Activated naive CD4-positive, alpha-beta T cell treated with anti-CD3 and anti-CD28 coated beads, Interleukin-2, amount 50 U/mL, for 72 hours (primary cell): Measurements from ENCODE around the gene FAM187B. TPM values are rescaled to one million over a fixed set of nuclear protein-coding genes. Genes with fewer than 3 reads are reported as not detected.

Experiments
- ATAC-seq, 2 donors: fragments of 150-1000 bp; cut with Tn5 transposase; 2 replicates each; pipeline ENCODE4 v1.10.0; 2021; ENCODE audit warnings: mild to moderate bottlenecking in 2 of 2, moderate library complexity in 2 of 2
- DNase-seq, 2 donors: peaks; one replicate each; pipeline ENCODE4 v3.0.0; 2021 to 2022; ENCODE audit warnings: low spot score in 2 of 2
- H3K27ac Mint-ChIP-seq, 2 donors: one replicate each; pipeline ENCODE4 v1.8.0; 2022; ENCODE audit warnings: mild to moderate bottlenecking in 2 of 2, mixed read lengths in 2 of 2
- H3K36me3 Mint-ChIP-seq, 2 donors: one replicate each; pipeline ENCODE4 v1.8.0; 2022; ENCODE audit warnings: mixed read lengths in 2 of 2
- H3K9me3 Mint-ChIP-seq, 2 donors: one replicate each; pipeline ENCODE4 v1.8.0; 2022; ENCODE audit warnings: mixed read lengths in 2 of 2
- total RNA-seq, 2 donors: library from RNA; stranded (reverse); gene quantifications; one replicate each; pipeline ENCODE4 v1.2.3, GENCODE V29; 2022

The FAM187B gene
- total RNA-seq, result not detected

DNA sequence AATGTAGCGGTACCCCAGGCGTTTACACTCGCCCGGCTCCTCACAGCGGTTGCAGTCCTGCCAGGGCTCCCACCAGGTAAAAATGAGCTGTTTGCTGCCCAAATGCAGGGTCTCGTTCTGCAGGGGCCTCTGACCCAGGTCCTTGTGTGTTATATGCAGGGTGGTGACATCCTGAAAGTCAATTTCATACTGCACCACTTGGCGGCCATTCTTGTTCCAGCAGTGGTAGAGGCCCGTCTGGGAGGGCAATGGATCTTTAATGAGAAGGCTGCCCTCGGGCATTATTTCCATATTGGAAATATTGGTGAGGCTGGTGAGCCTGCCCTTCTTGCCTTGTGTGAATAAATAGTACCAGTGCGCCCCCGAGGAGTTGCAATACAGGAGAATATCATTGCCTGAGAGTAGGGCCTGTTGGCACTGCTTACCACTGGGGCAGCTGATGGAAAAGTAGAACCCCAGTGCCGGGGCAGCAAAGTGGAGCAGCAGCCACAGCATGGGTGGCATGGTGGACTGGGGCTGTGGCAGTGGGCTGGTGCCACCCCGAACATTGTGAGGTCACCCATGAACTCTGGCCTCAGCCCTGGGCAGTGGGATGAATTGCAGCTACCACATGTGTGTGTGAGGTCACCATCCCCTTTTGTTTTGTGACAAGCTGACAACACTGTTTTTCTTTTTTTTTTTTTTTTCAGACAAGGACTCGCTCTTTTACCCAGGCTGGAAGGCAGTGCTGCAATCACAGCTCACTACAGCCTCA is at the start of gene FAM187B:
Gene FAM187B, minus strand, starts transcription at position 563 of the 754 bp plus-strand sequence. Its CDS starts 59 bp downstream, at position 504.
- H3K36me3 Mint-ChIP-seq, result no peaks in the 10 kb centered on the region
- ATAC-seq, result no peak
- no peaks in the 10 kb centered on the region for H3K9me3 Mint-ChIP-seq
- peak in 1 of 2 donors; percentile 25 for DNase-seq
- H3K27ac Mint-ChIP-seq, result peak within 1 kb of the TSS; percentile 48

- no peaks in the 10 kb centered on the region for H3K9me3 Mint-ChIP-seq
- H3K36me3 Mint-ChIP-seq, result peaks cover 0 to 8% of the 10 kb centered on the region in 2 donors
- H3K27ac Mint-ChIP-seq, result peak overlapping the region in 1 of 2 donors; percentile 44
- no peak for DNase-seq
- no peak for ATAC-seq
Measured at GRCh38 chr19:35276706-35277281, 48.3 kb upstream of the FAM187B start.

GRCh38 chr19:35274323-35274722 is 45.8 kb upstream of the FAM187B start:
- peaks cover 7 to 22% of the 10 kb centered on the region in 2 donors for H3K36me3 Mint-ChIP-seq
- ATAC-seq (no peak), DNase-seq (no peak)
- H3K9me3 Mint-ChIP-seq, result no peaks in the 10 kb centered on the region
- H3K27ac Mint-ChIP-seq, result peak overlapping the region; percentile 33 to 79

- Mint-ChIP-seq H3K36me3 (peaks cover 7 to 22% of the 10 kb centered on the region in 2 donors), H3K9me3 (no peaks in the 10 kb centered on the region), H3K27ac (peak overlapping the region in 1 of 2 donors; percentile 33)
- DNase-seq (no peak), ATAC-seq (no peak)
Measured at GRCh38 chr19:35273686-35274259, 45.2 kb upstream of the FAM187B start.

- DNase-seq (no peak), ATAC-seq (no peak)
- H3K36me3 Mint-ChIP-seq, result peaks cover 7 to 22% of the 10 kb centered on the region in 2 donors
- peak overlapping the region; percentile 33 to 50 for H3K27ac Mint-ChIP-seq
- no peaks in the 10 kb centered on the region for H3K9me3 Mint-ChIP-seq
Measured at GRCh38 chr19:35272954-35273649, 44.6 kb upstream of the FAM187B start.

DNA sequence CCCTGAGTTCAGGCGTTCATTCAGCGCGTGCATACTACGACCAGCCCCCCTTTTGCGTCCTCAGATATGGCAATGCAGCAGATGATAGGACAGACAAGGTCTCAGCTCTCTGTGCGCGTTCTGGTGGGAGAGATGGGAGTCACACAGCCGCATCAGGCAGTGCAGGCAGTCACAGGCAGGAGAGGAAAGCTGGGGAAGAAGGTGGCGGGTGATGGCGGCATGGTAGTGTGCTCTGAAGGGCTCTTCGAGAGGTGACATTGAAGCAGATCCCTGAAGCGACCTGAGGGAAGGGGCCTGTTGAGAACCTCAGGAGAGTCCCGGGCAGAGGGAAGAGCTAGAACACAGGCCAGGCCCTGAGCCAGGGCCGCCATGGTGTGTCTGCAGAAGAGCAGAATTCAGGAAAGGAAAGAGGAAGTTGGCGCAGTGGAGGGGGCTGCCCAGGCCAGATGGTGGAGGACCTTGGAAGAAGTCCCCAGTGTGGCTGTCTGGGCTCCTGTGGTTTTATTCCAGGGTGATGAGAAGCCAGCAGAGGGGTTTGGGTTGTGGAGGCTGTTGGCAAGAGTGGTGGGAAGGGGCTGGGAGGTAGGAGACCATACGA is 43.7 kb upstream of the FAM187B start:
- H3K9me3 Mint-ChIP-seq, result no peaks in the 10 kb centered on the region
- peak overlapping the region; percentile 33 to 83 for H3K27ac Mint-ChIP-seq
- no peak for ATAC-seq
- peaks cover 7 to 28% of the 10 kb centered on the region in 2 donors for H3K36me3 Mint-ChIP-seq
- no peak for DNase-seq

DNA sequence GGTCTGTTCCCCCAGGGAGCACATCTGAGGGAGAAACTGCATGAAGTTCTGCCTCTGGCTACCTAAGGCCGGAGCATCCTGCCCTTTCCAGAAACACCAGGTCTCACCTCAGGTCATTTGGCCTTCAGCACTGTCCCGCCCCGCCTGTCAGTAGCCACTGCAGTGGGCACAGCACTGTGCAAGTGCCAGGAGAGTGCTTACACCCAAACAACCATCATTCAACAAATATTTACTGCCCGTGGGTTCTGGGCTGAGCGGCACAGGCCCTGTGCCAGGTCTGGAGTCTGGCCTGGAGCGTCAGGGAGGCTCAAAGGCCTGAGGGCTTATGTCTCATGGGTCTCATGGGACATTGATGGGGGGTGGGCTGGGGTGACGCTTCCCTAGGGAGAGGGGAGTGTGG is 43.0 kb upstream of the FAM187B start:
- ATAC-seq, result no peak
- no peak for DNase-seq
- peaks cover 7 to 28% of the 10 kb centered on the region in 2 donors for H3K36me3 Mint-ChIP-seq
- H3K9me3 Mint-ChIP-seq, result no peaks in the 10 kb centered on the region
- H3K27ac Mint-ChIP-seq, result peak overlapping the region; percentile 33 to 83

DNA sequence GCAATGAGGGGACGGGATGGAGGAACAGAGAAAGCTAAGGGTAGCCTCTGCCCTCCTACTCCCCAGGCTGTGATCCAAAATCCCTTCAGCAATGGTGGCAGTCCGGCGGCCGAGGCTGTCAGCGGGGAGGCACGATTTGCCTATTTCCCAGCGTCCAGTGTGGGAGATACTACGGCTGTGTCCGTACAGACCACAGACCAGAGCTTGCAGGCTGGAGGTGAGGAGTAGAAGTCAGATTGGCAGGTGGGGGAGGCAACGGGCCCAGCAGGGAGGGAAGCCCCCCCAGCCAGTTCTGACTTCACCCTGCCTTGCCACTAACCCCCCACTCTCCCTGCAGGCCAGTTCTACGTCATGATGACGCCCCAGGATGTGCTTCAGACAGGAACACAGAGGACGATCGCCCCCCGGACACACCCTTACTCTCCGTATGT is 41.9 kb upstream of the FAM187B start:
- DNase-seq (no peak), ATAC-seq (no peak)
- Mint-ChIP-seq H3K36me3 (peaks cover 7 to 23% of the 10 kb centered on the region in 2 donors), H3K27ac (no peak overlapping the region), H3K9me3 (no peaks in the 10 kb centered on the region)

- H3K27ac Mint-ChIP-seq, result peak overlapping the region in 1 of 2 donors; percentile 50
- DNase-seq (peak; percentile 77 to 89), ATAC-seq (peak; percentile 65 to 78)
- H3K9me3 Mint-ChIP-seq, result no peaks in the 10 kb centered on the region
- H3K36me3 Mint-ChIP-seq, result peaks cover 7 to 23% of the 10 kb centered on the region in 2 donors
Measured at GRCh38 chr19:35269438-35270117, 41.0 kb upstream of the FAM187B start.

GRCh38 chr19:35268536-35269437 is 40.2 kb upstream of the FAM187B start, which contains the start of gene USF2:
TSS of gene USF2 (plus strand) at chr19:35268962. CDS start at chr19:35269102, 140 bp downstream.
- DNase-seq, result peak; percentile 64 to 80
- peak within 1 kb of the TSS; percentile 95 to 97 for H3K27ac Mint-ChIP-seq
- H3K9me3 Mint-ChIP-seq, result no peaks in the 10 kb centered on the region
- peak; percentile 52 to 68 for ATAC-seq
- peaks cover 7 to 23% of the 10 kb centered on the region in 2 donors for H3K36me3 Mint-ChIP-seq

DNA sequence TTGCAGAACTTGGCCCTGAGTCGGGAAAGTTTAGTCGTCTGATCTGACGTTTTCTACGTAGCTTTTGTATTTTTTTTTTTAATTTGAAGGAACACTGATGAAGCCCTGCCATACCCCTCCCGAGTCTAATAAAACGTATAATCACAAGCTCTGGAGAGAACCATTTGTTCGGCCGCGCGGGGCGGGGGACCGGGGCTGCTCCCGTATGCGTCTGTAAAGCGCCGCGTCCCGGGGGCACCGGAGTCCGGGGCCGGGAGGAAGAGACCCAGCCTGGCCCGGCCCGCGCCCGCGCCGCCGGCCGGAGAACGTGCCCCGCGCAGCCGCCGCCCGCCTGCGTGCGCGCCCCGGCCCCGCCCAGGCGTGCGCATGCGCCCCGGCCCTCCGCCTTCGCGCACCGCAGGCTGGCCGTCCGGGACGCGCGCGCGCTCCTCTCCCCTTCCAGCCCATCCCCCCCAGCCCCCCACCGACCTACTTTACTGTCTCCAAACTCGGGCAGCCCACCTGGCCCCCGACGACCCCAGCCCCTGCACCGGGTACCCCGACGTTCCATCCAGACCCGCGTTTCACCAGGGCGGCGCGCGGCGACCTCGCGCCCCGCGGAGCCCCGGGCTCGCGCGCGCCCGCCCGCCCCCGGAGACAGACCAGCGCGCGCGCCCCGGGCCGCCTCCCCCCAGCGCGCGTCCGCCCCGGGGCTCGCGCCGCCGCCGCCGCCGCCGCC is 39.4 kb upstream of the FAM187B start:
- no peaks in the 10 kb centered on the region for H3K9me3 Mint-ChIP-seq
- DNase-seq, result peak; percentile 78 to 81
- H3K27ac Mint-ChIP-seq, result peak overlapping the region; percentile 95 to 97
- peak; percentile 55 to 68 for ATAC-seq
- H3K36me3 Mint-ChIP-seq, result peaks cover 7 to 23% of the 10 kb centered on the region in 2 donors

- Mint-ChIP-seq H3K27ac (peak overlapping the region; percentile 95 to 97), H3K9me3 (no peaks in the 10 kb centered on the region), H3K36me3 (peaks cover 7 to 23% of the 10 kb centered on the region in 2 donors)
- ATAC-seq (peak in 1 of 2 donors; percentile 19), DNase-seq (peak; percentile 46 to 69)
Measured at GRCh38 chr19:35267353-35267817, 38.8 kb upstream of the FAM187B start.

DNA sequence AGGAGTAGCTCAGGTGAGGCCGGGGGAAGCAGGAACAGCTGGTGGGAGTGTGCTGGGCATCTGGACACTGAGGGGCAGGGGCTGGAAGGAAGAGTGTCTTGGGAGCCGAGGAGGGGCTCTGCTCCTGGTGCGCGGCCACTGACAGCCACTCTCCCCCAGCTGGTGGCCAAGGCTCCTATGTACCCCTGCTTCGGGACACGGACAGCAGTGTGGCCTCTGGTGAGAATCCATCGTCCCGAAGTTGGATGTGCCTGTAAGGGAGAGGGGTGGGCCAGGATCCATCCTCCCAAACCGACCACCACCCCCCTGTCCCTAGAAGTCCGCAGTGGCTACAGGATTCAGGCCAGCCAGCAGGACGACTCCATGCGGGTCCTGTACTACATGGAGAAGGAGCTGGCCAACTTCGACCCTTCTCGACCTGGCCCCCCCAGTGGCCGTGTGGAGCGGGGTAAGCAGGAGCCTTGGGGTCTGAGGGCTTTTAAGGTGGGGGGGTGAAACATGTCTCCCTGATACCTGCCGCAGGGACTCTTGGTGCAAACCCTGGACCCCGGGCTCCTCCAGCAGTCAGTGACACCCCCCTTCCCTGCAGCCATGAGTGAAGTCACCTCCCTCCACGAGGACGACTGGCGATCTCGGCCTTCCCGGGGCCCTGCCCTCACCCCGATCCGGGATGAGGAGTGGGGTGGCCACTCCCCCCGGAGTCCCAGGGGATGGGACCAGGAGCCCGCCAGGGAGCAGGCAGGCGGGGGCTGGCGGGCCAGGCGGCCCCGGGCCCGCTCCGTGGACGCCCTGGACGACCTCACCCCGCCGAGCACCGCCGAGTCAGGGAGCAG is 38.2 kb upstream of the FAM187B start:
- Mint-ChIP-seq H3K9me3 (no peaks in the 10 kb centered on the region), H3K27ac (peak overlapping the region; percentile 95 to 97), H3K36me3 (peaks cover 7 to 19% of the 10 kb centered on the region in 2 donors)
- ATAC-seq (no peak), DNase-seq (peak in 1 of 2 donors; percentile 64)
